Mammary epithelial cell (primary cell): Measurements from ENCODE around the gene AGXT2.

ENCODE experiments used
- CTCF ChIP-seq, 2 donors: IDR thresholded peaks in 1 of 2; conservative IDR thresholded peaks in 1 of 2; 2 replicates each; pipeline ENCODE4 v1.5.1; 2011 to 2012; ENCODE audit warnings: inconsistent platforms in 2 of 2, low read length in 2 of 2, mild to moderate bottlenecking in 2 of 2, control low read depth in 1 of 2, low read depth in 1 of 2; ENCODE audit not compliant: insufficient read depth in 1 of 2; ENCODE audit errors: extremely low read depth in 1 of 2
- EZH2 ChIP-seq: IDR thresholded peaks from 2 replicates; pipeline ENCODE4 v1.6.1; 2012; ENCODE audit warnings: low read length, inconsistent platforms, borderline replicate concordance

- no peak for TF ChIP-seq EZH2
- TF ChIP-seq CTCF (conservative IDR thresholded peaks at IDR 0.05 in 1 of 2, IDR thresholded peaks at IDR 0.05 in 1 of 2; ENCODE audit: extremely low read depth in 1 of 2, insufficient read depth in 1 of 2, low read depth in 1 of 2, low read length in 2 of 2): no peak
Measured at GRCh38 chr5:34968258-34968657, 79.5 kb downstream of the AGXT2 start.
